ENCODE measurements around the gene MELK. TPM values are rescaled to one million over a fixed set of nuclear protein-coding genes. Genes with fewer than 3 reads are reported as not detected.

Gene MELK
- total RNA-seq, 2 donors from 2014 or later, result 1.1 to 21.0 TPM

- Histone ChIP-seq H3K27ac (no peak overlapping the region), H3K9me3 (no peaks in the 10 kb centered on the region), H3K27me3 (replicated peaks; ENCODE audit: insufficient read depth) (no peaks in the 10 kb centered on the region), H3K4me1 (replicated peaks) (no peaks in the 10 kb centered on the region), H3K4me3 (no peak overlapping the region), H3K36me3 (no peaks in the 10 kb centered on the region)
- no peak for TF ChIP-seq POLR2A (IDR thresholded peaks at IDR 0.05)
- TF ChIP-seq POLR2AphosphoS5 (IDR thresholded peaks at IDR 0.05), result no peak
- TF ChIP-seq CTCF (IDR thresholded peaks at IDR 0.05), result no peak
- intact Hi-C loops (cut with DNase I), result no loop called here
- WGBS, result 71% methylated on average over 2 of the region's 2 CpGs
- no peak for DNase-seq (ENCODE audit: low spot score)
These were observed 104.9 kb downstream of the MELK start for GRCh38 chr9:36677611-36678010.

- H3K4me1 ChIP-seq (replicated peaks), result no peaks in the 10 kb centered on the region
- no peaks in the 10 kb centered on the region for H3K36me3 ChIP-seq
- no peak for DNase-seq (ENCODE audit: low spot score)
- no peak overlapping the region for H3K27ac ChIP-seq
- no peaks in the 10 kb centered on the region for H3K27me3 ChIP-seq (replicated peaks; ENCODE audit: insufficient read depth)
- TF ChIP-seq POLR2A (IDR thresholded peaks at IDR 0.05) (no peak), CTCF (IDR thresholded peaks at IDR 0.05) (no peak), POLR2AphosphoS5 (IDR thresholded peaks at IDR 0.05) (no peak)
- intact Hi-C loops (cut with DNase I), result no loop called here
- no peaks in the 10 kb centered on the region for H3K9me3 ChIP-seq
- 72% methylated on average over 2 of the region's 2 CpGs for WGBS
- no peak overlapping the region for H3K4me3 ChIP-seq
These were observed 107.0 kb downstream of the MELK start for GRCh38 chr9:36679710-36680109.

- DNase-seq (ENCODE audit: low spot score), result no peak
- Histone ChIP-seq H3K4me1 (replicated peaks) (no peaks in the 10 kb centered on the region), H3K9me3 (no peaks in the 10 kb centered on the region), H3K27me3 (replicated peaks; ENCODE audit: insufficient read depth) (no peaks in the 10 kb centered on the region), H3K36me3 (no peaks in the 10 kb centered on the region), H3K27ac (no peak overlapping the region), H3K4me3 (no peak overlapping the region)
- TF ChIP-seq POLR2AphosphoS5 (IDR thresholded peaks at IDR 0.05) (no peak), POLR2A (IDR thresholded peaks at IDR 0.05) (no peak), CTCF (IDR thresholded peaks at IDR 0.05) (no peak)
- WGBS, result 92% methylated on average over 3 of the region's 3 CpGs
- intact Hi-C loops (cut with DNase I), result no loop called here
These were observed 113.8 kb downstream of the MELK start for GRCh38 chr9:36686471-36686870.

- Histone ChIP-seq H3K36me3 (no peaks in the 10 kb centered on the region), H3K4me3 (no peak overlapping the region), H3K4me1 (replicated peaks) (no peaks in the 10 kb centered on the region), H3K27ac (no peak overlapping the region), H3K9me3 (no peaks in the 10 kb centered on the region), H3K27me3 (replicated peaks; ENCODE audit: insufficient read depth) (peaks cover 2% of the 10 kb centered on the region)
- intact Hi-C loops (cut with DNase I), result no loop called here
- WGBS, result 92% methylated on average over 1 of the region's 1 CpG
- DNase-seq (ENCODE audit: low spot score), result no peak
- TF ChIP-seq CTCF (IDR thresholded peaks at IDR 0.05), result no peak
- no peak for TF ChIP-seq POLR2AphosphoS5 (IDR thresholded peaks at IDR 0.05)
- TF ChIP-seq POLR2A (IDR thresholded peaks at IDR 0.05), result no peak
These were observed 117.9 kb downstream of the MELK start for GRCh38 chr9:36690412-36691168.

GRCh38 chr9:36691671-36692070 is 119.0 kb downstream of the MELK start:
- no peak for DNase-seq (ENCODE audit: low spot score)
- no peak overlapping the region for H3K27ac ChIP-seq

More at GRCh38 chr9:36691671-36692070, 119.0 kb downstream of the MELK start:
- H3K4me1 ChIP-seq (replicated peaks), result no peaks in the 10 kb centered on the region
- no peaks in the 10 kb centered on the region for H3K9me3 ChIP-seq
- no peaks in the 10 kb centered on the region for H3K36me3 ChIP-seq
- no peak overlapping the region for H3K4me3 ChIP-seq
- no peak for TF ChIP-seq POLR2A (IDR thresholded peaks at IDR 0.05)
- TF ChIP-seq POLR2AphosphoS5 (IDR thresholded peaks at IDR 0.05), result no peak
- no peak for TF ChIP-seq CTCF (IDR thresholded peaks at IDR 0.05)
- intact Hi-C loops (cut with DNase I), result no loop called here
- peaks cover 2% of the 10 kb centered on the region for H3K27me3 ChIP-seq (replicated peaks; ENCODE audit: insufficient read depth)

All from prostate gland (tissue), 2 donors.